Measurements from ENCODE around the gene GATA2. TPM values are rescaled to one million over a fixed set of nuclear protein-coding genes. Genes with fewer than 3 reads are reported as not detected.

The GATA2 gene
- total RNA-seq, 4 donors from 2014 or later = 8.1 to 24.7 (median 15.9) TPM

DNA sequence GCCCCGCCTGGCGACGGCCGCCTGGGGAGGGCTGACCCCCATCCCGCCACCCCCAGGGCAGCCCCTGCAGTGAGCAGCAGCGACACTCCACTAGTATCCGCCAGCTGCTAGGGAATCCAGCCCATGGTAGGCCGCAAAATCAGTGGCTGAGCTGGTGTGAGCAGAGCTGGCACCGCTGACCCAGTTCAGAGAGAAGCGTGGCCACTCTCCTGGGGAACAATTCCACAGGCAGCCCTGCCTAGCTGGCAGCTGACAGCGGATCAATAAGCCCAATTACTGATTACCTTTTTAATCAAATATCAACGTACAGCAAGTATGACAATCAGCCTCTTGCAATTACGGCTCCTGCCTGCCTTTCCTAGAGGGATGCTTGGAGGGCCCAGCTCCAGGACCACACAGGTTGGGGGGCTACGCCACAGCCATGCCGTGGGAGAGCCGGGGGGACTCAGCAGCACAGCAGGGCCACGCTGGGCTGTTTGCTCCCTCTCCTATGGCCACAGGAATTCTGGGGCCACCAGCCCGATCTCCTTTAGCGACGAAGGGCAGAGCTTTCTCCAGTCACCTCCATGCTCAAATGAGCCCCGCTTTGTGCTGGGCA is 40.2 kb downstream of the GATA2 start:
- WGBS, 2 donors = 79 to 82% methylated on average over 20 to 21 of the region's 21 CpGs
- TF ChIP-seq, protein P1, sequence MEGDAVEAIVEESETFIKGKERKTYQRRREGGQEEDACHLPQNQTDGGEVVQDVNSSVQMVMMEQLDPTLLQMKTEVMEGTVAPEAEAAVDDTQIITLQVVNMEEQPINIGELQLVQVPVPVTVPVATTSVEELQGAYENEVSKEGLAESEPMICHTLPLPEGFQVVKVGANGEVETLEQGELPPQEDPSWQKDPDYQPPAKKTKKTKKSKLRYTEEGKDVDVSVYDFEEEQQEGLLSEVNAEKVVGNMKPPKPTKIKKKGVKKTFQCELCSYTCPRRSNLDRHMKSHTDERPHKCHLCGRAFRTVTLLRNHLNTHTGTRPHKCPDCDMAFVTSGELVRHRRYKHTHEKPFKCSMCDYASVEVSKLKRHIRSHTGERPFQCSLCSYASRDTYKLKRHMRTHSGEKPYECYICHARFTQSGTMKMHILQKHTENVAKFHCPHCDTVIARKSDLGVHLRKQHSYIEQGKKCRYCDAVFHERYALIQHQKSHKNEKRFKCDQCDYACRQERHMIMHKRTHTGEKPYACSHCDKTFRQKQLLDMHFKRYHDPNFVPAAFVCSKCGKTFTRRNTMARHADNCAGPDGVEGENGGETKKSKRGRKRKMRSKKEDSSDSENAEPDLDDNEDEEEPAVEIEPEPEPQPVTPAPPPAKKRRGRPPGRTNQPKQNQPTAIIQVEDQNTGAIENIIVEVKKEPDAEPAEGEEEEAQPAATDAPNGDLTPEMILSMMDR (IDR thresholded peaks at IDR 0.05) = no peak
- TF ChIP-seq POLR2A (IDR thresholded peaks at IDR 0.05) (no peak), EP300 (IDR thresholded peaks at IDR 0.05) (no peak)

DNA sequence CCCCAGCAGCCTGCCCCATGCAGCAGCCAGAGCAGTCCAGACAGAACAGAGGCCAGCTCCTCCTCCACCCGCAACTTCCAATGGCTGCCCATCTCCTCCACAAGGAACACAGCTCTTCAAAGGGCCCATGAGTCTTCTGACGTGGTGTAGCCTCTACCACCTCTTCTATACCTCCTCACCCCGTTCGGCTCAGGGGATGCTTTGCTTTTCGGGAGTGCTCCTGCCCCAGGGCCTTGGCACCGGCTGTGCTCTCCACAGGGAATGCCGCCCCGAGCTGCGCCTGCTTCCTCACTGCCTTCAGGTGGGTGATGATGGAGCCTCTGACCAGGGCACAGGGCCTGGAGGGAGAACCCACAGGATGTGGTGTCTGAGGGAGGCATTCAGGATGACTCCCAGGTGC is 40.9 kb downstream of the GATA2 start:
- WGBS, 2 donors = 80 to 82% methylated on average over 9 of the region's 9 CpGs
- Histone ChIP-seq H3K4me3 (no peak overlapping the region), H3K27ac (no peak overlapping the region), H3K4me1 (no peaks in the 10 kb centered on the region), H3K9me3 (no peaks in the 10 kb centered on the region), H3K27me3 (peaks cover 0 to 18% of the 10 kb centered on the region in 2 donors), H3K36me3 (no peaks in the 10 kb centered on the region)
- TF ChIP-seq POLR2A (IDR thresholded peaks at IDR 0.05) (no peak), EP300 (IDR thresholded peaks at IDR 0.05) (no peak)
- TF ChIP-seq, protein P1 (IDR thresholded peaks at IDR 0.05) = no peak
- no peak for DNase-seq (ENCODE audit: low spot score in 2 of 2)

More for the DNA sequence above, 40.2 kb downstream of the GATA2 start:
- Histone ChIP-seq H3K27me3 (peaks cover 0 to 23% of the 10 kb centered on the region in 2 donors), H3K9me3 (no peaks in the 10 kb centered on the region), H3K27ac (no peak overlapping the region), H3K4me1 (no peaks in the 10 kb centered on the region), H3K36me3 (no peaks in the 10 kb centered on the region), H3K4me3 (no peak overlapping the region)
- no peak for DNase-seq (ENCODE audit: low spot score in 2 of 2)

DNA sequence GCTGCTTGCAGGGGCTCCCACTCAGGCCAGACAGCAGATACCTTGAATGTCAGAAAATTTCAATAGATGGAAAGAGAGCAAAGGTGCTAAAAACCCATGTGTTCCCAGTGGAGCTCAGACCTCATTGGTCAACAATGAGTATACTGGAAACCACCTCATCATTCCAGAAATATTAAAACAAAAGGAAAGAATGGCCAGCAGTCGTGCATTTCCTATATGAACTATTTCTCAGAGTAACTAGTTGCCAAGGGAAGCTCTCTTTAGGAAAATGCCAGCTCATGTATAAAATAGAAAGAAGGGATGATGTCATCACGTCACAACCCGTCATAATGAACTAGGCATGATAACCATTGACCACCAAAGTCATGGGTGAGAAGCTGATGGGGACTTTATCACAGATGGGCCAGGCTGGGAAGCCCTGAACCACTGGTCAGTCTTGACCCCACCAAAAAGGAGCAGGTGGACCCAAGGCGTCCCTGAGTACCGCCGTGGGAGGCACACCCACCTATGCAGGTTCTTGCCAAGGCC is 43.8 kb downstream of the GATA2 start:
- no peak overlapping the region for H3K4me3 ChIP-seq
- DNase-seq (ENCODE audit: low spot score in 2 of 2) = no peak
- H3K9me3 ChIP-seq = no peaks in the 10 kb centered on the region
- H3K27ac ChIP-seq = no peak overlapping the region
- no peaks in the 10 kb centered on the region for H3K36me3 ChIP-seq
- WGBS, 2 donors = 66 to 78% methylated on average over 6 of the region's 6 CpGs
- TF ChIP-seq POLR2A (IDR thresholded peaks at IDR 0.05) (no peak), EP300 (IDR thresholded peaks at IDR 0.05) (no peak)
- TF ChIP-seq, protein P1 (IDR thresholded peaks at IDR 0.05) = no peak
- no peaks in the 10 kb centered on the region for H3K4me1 ChIP-seq
- H3K27me3 ChIP-seq = peaks cover 0 to 12% of the 10 kb centered on the region in 2 donors

DNA sequence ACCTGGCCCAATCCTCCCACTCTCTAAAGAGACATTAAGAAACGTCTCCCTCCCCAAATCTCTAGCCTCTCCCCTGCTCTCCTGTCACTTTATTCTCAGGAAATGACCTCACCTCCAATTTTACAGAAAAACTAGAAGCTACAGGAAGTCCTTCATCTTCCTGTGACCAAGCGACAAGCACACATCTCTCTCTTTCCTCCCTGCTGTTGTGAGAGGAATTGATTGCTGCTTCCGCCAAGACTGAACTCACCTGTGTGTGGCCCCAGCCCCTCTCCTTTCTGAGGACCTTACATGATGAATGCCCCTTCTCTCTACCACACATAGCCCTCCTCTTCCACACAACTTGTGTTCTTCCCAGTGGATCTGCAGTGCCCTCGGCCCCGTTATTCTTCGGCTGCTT is 44.5 kb downstream of the GATA2 start:
- Histone ChIP-seq H3K4me1 (no peaks in the 10 kb centered on the region), H3K36me3 (no peaks in the 10 kb centered on the region), H3K4me3 (no peak overlapping the region), H3K27me3 (peaks cover 0 to 8% of the 10 kb centered on the region in 2 donors), H3K27ac (no peak overlapping the region), H3K9me3 (no peaks in the 10 kb centered on the region)
- WGBS, 2 donors = 57 to 66% methylated on average over 6 of the region's 6 CpGs
- TF ChIP-seq, protein P1 (IDR thresholded peaks at IDR 0.05) = no peak
- TF ChIP-seq POLR2A (IDR thresholded peaks at IDR 0.05) = no peak
- no peak for TF ChIP-seq EP300 (IDR thresholded peaks at IDR 0.05)
- no peak for DNase-seq (ENCODE audit: low spot score in 2 of 2)

DNA sequence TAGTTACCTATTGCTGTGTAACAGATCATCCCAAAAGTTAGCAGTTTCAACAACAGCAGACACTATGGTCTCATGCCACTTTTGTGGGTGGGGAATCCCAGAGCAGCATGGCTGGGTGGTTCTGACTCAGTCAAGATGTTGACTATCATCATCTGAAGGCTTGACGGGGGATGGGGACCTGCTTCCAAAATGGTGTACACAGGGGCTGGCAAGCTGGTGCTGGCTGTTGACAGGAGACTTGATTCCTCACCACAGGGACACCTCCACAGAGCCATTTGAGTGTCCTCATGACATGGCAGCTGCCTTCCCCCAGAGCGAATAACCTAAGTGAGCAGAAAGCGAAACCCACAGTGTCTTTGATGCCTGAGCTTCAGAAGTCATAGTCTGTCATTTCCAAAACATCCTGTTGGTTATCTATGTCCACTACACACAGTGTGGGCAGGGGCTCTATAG is 45.4 kb downstream of the GATA2 start:
- no peaks in the 10 kb centered on the region for H3K9me3 ChIP-seq
- no peaks in the 10 kb centered on the region for H3K4me1 ChIP-seq
- H3K27me3 ChIP-seq = peaks cover 0 to 5% of the 10 kb centered on the region in 2 donors
- H3K4me3 ChIP-seq = no peak overlapping the region
- TF ChIP-seq EP300 (IDR thresholded peaks at IDR 0.05) = no peak
- TF ChIP-seq, protein P1 (IDR thresholded peaks at IDR 0.05) = no peak
- TF ChIP-seq POLR2A (IDR thresholded peaks at IDR 0.05) = no peak
- no peaks in the 10 kb centered on the region for H3K36me3 ChIP-seq
- H3K27ac ChIP-seq = no peak overlapping the region
- no peak for DNase-seq (ENCODE audit: low spot score in 2 of 2)
- WGBS, 2 donors = 93 to 94% methylated on average over 3 of the region's 3 CpGs

All from tibial nerve (tissue), 4 donors.